HG03108 (cell line): Measurements from ENCODE around the gene MSLN.
"Not testable (repeated sequence)": the region's sequence is repeated elsewhere in the genome, so short reads cannot be mapped to it uniquely, and the experiment has no call there.

ENCODE experiments used
- ATAC-seq: cut with Tn5 transposase; IDR thresholded peaks from one replicate; pipeline ENCODE4 v1.9.1; 2021; ENCODE audit warnings: moderate library complexity; ENCODE audit not compliant: unreplicated experiment

MSLN gene

DNA sequence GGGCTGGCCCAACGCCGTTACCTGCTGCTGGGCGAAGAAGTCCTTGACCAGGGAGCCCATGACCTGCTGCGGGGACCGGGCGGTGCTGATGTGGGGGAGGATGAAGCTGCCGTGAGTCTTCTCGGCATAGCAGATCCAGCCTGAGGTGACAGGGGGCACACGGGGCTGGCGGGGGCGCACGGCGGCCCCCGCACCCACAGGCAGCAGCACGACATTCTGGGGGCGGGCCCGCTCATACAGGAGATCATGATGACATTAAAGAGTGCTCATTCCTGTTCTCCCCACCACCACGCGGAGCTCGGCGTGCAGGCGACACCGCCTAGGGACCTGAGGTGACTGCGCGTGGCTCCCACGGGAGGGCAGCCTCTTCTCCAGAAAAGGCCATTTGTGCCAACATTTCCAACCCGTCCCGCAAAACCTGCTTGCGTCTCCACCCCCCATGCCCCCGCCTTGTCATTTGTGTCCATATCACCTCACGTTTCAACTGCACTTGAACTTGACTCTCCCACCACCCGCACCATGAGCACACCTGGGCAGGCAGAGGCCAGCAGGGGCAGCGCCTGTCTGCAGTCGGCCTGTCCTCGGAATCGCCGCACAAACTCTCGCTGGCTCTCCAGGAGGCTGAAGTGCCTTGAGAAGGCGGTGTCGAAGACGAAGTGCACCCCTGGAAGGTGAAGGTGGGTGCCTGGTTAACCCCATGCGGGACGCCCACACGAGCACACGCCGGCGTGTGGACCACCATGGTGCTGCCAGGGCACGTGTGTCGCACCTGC is 26.1 kb upstream of the MSLN start:
- no peak for ATAC-seq

DNA sequence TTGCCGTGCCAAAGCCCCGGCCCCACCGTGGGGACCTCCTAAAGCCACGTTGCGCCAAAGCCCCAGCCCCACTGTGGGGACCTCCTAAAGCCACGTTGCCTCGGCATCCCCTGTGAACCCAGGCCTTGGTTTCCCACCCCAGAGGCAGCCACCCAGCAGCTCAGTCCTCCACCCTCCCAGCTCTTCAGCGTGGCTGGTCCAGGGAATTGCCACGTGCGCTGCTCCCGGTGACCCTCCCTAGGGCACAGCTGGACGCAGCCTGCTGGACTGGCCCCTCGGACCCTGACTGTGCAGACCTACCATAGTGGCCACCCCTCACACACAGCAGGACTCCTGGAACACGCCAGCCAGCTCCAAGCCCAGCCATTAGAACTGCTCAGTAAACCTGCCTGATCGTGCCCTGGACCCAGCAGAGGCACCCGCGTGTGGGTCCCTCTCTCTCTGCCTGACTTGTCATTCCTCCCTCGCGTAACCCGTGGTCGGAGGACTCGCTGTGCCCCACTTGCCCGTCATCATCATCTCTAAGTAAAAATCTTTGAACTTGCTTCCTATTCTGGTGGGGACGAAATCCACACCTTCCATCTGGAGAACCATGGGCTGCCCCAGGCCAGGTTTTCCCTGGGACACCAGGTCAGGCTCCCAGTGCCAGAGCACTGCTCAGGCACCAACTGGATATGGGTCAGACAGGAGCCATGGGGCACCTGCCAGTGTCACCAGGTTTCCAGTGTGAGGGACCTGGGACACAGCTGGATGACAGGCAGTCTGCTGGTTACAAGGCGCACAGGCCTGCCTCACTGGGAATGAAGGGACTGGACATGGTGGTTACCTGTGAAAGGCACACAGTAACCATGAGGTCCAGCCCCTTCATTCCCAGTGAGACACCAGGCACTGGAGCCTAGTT is 25.3 kb upstream of the MSLN start:
- no peak for ATAC-seq

DNA sequence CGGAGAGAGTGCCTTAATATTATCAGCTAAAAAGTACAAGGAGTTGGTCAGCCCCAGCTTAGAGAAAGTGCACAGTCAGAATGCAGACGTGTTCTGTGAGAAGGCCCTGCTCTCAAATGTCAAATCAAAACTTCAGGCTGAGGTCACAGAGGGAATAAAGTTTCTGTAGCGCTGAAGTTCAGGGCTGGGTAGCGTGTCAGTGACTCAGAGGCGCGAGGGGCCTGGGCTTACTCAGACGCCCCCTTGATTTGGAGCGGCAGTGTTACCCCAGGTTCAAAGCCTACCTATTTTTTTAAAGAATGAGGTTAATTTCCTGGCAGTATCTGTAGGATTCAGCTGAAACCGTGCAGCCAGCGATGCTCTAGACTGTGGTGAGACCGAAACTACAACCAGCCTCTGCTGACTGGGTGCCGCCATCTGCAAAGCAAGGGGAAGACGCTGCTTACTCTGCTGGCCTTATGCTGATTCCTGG is 24.5 kb upstream of the MSLN start:
- ATAC-seq, result no peak

DNA sequence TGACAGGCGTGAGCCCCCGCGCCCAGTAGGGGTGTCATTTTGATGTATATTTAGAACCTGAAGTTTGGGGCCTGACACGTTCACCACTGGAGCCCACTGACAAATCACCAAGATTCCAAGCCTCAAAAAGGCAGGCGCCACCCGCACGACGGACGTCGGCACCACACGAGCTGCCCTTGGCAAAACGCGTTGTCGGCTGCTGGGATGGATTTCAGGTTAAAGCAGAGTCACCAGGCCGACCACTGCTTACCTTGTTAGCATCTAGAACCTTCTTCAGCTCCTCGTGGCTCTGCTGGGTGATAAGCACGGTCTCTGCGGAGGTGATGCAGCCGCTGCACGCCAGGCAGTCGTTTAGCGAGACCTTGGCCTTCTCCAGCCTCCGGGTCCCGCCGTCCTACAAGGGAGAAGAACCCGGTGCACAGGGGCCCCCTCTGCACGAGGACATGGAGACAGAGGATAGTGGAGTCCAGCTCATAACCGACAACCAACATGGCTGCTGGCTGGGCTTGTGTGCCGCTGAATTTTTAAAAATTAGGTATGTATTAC is 23.5 kb upstream of the MSLN start:
- no peak for ATAC-seq

DNA sequence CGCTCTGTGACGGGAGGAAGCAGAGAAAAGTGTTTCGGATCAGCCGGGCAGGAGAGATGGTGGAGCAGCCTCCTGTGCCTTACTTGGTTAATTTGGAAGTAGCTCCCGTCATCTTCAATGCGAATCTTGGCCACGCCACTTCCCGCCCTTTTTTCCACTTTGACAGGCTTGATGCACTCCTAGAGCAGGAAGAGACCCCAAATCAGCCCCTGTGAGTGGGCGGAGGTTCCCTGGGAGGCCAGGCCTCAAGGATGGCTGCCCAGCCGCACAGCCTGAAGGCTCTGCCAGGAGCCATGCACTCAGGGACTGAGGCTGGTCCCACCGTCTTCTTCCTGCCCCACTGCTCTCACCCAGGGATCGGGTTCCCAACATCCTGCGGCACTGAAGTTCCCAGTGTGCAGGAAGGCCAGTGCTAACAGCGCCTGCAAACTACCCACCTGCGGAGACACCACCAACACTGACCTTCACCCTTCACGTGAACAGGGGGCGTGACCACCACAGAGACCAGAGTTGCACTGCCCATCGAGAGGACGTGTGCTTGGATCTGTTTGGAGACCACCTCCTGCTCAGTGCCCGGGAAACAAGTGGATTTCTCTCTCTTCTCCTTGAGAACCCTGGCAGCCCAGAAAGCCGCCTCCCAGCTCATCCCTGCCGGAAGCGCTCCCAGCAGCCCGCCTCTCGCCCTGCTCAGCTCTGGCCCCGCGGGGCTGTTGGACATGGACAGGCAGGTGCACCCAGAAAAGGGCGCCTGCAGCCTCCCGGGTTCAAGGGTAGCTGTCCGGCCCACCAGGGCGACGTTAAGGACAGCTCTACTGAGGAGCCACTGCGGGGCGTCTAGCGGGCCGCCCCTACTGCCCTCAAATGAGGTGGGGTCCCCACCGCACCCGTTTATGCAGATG is 20.7 kb upstream of the MSLN start:
- no peak for ATAC-seq

DNA sequence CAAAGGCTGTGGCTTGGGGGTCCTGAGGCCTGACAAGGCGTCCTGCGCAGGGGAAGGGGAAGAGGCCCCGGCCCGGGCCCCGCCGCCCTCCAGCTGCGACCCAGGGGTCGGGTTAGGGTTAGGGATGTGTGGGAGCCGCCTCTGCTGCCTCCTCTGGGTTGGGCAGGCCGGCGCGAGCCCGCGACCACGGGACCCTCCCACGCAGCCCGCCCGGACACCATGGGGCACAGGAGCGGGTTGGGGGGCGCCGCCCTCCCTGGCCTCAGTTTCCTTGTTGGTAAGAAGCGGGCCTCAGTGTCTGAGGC is 20.1 kb upstream of the MSLN start:
- ATAC-seq, result no peak

DNA sequence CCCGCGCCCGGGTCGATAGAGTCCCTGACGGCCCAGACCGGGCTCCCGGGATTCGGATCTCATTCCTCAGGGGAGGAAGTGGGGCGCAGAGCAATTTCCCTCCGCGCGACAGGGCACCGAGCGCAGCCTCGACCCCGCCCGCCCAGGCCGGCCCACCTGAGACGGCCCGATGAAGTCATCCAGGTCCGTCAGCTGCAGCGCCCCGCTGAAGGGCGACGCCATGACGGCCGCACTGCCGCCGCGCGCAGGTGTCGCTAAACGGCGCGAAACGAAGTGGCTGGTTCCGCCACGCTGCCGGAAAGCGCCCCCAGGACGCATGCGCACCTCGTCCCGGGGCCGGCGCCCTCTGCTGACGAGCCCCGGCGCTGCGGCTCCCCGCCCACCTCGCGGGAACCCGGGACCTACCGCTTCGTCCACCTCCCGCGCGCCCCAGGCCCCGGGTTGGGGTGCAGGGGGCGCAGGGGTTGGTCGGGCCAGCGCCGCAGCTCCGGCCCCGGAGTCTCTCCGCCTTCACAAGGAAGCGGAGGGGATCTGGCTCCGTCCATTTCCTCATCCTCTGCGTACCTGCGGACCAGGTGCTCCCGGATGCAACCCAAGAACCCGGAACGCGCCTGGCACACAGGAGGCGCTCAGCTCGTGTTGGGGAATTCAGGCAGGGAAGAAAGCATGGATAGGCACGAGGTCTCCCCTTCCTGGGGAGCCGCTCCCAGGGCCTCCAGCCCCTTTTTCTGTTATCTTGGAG is 19.6 kb upstream of the MSLN start, which contains the start of gene CIAO3:
CIAO3 (minus strand) TSS at position 234 of the 742 bp plus-strand sequence; CDS start at position 222, 12 bp downstream.
- ATAC-seq, result peak; percentile 69

DNA sequence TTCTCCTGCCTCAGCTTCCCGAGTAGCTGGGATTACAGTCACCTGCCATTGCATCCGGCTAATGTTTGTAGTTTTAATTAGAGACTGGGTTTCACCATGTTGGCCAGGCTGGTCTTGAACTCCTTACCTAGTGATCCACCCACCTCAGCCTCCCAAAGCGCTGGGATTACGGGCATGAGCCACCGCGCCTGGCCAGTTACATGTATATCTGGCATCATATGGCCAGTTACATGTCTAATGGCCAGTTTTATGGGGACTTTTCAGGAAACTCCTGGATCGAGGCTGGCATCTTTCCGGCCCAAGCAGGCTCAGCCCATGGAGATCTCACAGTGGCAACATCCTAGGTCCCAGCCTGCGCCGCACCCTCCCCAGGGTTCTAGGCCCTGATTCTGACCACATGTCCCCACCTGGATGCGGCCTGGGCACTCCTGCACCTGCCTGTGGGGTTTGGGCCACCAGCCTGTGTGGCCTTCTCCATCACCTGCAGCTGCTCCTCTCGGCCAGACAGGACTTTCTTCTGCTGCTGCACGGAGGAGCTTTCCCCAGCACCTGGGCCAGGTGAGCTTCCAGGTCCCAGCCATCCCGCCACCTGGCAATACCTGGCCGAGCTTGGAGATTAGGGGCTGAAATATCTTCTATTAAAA is 18.4 kb upstream of the MSLN start:
- ATAC-seq, result no peak

DNA sequence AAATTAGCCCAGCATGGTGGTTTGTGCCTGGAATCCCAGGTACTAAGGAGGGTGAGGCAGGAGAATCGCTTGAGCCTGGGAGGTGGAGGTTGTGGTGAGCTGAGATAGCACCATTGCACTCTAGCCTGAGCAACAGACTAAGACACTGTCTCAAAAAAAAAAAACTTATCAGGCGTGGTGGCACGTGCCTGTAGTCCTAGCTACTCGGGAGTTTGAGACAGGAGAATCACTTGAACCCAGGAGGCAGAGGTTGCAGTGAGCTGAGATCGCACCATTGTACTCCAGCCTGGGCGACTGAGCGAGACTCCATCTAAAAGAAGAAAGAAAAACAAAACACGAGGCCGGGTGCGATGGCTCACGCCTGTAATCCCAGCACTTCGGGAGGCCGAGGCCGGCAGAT is 17.6 kb upstream of the MSLN start:
- ATAC-seq, result not testable (repeated sequence)

DNA sequence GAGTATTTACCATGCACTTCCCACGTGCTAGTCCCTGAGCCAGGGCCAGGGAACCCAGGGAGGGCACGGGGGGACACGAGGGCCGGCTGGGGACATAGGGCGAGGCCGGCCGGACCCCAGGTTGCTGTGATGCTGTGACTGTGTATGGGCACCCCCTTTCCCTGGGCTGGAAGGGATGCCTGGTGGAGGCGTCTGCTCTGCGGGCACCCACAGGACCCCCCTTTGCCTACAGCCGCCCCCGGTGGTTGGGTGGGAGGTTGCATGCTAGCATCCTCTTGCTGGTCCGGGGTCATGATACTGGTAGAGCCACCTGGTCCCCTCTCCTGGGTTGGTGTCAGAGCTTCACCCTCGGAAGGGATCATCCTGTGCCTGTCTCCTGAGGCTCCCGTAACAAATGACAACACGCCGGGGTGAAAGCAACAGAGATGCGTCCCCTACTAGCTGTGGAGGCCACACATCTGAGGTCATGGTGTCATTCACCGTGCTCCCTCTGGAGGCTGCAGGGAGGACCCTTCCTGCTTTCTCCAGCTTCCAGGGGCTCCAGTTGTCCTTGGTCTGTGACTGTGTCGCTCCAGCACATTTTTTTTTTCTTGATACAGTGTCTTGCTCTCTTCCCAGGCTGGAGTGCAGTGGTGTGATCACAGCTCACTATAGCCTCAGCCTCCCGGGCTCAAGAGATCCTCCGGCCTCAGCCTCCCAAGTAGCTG is 16.6 kb upstream of the MSLN start:
- ATAC-seq, result no peak

DNA sequence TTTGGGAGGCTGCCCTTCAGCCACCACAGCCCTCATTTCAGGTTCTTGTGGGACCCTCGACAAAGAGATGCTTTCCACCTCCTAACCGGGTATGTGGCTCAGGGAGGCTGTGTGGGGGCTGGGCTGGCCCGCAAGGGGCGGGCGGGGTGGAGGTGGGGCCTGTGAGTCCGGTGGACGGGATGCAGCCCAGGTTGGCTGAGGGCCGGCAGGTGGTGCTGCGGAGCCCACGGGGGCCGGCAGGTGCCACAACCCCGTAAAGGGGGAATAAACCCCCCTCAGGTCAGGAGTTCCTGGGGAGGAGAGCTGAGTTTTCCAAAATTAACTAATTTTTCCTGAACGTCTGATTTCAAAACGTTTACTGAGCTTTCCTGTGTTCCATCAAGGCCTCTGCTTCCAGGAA is 14.8 kb upstream of the MSLN start:
- ATAC-seq, result no peak

DNA sequence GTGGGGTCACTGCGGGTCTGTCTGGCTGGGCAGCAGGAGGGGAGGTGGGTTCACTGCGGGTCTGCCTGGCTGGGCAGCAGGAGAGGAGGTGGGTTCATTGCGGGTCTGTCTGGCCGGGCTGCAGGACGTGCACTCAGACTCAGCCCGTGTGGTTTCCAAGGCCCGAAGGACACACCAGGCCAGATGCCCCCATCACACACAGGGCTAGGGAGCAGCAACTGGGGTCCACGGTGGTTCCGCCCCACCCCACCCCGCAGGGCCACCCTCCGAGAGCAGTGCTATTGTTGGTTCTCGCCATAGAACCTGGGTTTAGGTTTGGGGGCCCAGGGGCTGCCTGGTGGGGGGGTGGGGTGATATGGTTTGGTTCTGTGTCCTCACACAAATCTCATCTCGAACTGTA is 13.9 kb upstream of the MSLN start:
- ATAC-seq, result no peak

DNA sequence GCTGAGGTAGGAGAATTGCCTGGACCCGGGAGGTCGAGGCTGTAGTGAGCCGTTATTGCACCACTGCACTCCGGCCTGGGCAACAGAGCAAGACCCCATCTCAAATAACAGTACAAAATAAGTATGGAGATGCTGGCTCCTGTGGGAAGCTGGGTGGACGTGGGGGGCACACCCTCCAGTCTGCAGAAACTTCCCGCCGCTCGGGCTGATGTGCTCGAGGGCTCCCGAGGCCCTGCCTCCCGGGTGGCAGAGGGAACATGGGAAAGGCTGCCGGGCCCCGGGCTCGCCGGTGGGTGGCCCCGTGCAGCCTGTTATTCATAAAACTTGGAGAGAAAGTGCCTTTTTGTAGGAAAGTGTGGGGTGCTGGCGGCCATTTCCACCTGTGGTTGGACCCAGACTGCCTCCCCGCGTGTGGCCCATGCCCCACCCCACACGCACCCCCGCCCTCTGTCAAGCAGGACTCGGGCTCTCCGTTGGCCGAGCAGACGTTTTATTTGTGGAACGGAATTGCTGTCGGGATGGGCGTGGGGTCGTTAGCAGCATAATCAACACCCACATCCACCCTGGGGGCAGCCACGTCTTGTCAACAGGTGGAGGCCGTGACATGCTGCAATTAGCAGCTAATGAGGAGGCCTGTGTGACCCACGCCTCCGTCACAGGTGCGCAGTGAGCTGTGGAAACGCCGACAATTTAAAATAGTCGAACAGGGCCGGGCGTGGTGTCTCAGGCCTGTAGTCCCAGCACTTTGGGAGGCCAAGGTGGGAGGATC is 12.4 kb upstream of the MSLN start:
- no peak for ATAC-seq

DNA sequence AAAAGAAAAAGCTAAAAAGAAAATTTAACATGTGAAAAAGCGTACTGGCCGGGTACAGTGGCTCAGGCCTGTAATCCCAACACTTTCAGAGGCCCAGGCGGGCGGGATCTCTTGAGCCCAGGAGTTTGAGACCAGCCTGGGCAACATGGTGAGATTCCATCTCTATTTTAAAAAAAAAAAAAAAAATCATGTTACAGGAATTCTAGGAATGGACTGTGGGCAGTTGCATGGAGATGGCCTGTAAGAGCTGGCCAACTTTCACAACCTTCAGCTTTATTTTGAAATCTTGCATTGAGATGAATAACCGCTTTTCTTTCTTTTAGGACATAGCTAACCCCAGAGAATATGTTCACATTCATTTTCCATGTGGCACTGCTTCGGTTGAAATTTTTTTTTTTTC is 11.5 kb upstream of the MSLN start:
- ATAC-seq, result no peak

DNA sequence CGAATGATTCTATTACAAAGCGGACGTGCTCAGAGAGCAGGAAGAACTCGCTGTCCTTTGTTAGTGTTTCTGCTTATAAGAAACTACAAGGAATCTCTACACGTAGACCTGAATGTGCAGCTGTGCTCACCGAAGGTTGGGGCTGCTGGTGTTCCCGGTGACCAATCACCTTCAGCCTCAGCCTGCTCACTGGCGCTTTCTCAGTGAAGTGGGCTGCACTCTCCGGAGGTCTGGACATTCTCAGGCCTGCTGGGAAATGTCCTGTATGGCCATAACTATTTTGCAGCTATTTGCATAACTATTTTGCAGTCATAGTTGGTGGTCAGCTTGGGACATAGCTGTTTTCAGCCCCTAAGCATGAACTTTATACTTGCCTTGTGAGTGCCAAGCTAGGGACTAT is 10.0 kb upstream of the MSLN start:
- no peak for ATAC-seq

DNA sequence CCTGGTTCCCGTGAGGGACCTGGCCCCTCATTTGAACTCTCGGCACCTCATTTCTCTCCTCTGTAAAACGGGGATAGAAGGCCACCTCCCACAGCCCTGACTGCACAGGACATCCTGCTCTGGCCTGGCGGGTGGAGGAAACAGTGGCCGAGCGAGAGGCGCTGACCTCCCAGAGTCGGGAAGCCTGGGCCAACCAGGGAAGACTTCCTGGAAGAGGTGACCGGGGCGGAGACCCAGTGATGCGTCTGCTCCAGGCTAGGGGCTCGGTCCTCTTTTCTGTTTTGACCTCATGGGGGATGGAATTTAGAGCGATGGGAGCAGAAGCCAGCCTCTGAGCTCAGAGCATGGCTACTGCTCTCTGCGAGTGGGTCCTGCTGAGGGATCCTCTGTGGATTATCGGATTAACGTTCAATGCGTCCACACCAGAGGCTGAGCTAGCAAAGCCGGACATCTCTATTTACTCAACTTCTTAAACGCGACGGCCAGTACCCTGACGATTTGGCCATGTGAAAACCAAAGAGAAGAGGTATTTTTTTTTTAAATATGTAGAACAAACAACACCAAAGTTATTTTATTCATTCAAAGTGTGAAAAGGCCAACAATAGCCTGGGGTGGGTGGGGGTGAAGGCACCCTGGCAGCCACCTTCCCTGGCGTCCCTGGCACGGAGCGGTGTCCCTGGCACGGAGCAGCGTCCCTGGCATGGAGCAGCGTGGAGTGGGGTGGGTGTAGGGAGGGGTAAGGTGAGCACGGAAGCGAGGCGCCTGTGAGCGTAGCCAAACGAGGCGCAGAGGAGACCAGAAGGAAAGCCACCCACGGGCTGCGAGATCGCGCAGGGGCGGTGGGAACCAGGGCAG is 9.2 kb upstream of the MSLN start:
- ATAC-seq, result no peak

DNA sequence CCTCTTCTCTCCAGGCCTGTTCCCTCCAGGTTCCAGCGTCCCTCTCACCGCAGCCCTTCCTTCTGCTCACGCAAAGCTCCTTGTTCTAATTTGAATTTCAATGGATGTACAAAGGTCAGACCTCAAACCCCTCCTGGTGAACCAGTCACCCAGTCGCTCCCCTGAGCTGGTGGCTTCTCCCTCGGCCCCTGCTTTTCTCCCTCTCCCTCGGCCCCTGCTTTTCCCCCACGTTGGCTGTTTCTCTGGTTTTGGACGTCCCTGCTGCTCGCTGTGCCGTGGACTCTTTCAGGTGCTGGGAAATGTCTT is 8.6 kb upstream of the MSLN start:
- no peak for ATAC-seq
